ENCODE measurements around the gene GPR176. TPM values are rescaled to one million over a fixed set of nuclear protein-coding genes. Genes with fewer than 3 reads are reported as not detected.

Gene GPR176
- total RNA-seq, 4 donors from 2014 or later: 1.7 to 8.4 (median 5.4) TPM

DNA sequence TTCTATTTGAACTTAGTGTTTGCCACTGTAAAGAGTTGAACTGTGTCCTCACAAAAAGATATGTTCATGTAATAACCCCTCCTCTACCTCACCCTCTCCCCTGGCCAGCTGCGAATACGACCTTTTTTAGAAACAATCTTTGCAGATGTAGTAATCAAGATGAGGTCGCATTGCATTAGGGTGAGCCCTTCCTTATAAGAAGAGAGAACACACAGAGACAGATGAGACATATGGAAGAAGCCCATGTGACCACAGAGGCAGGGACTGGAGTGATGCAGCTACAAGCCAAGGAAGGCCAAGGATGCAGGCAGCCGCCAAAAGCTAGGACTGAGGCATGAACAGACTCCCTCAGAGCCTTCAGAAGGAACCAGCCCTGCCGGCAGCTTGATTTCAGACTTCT, 27.6 kb downstream of the GPR176 start:
- H3K36me3 ChIP-seq: no peaks in the 10 kb centered on the region
- no peak for DNase-seq (ENCODE audit: extremely low spot score)
- 90% methylated on average over 5 of the region's 5 CpGs for WGBS

GRCh38 chr15:39890621-39891020, 29.4 kb downstream of the GPR176 start:
- no peak for DNase-seq (ENCODE audit: extremely low spot score)
- TF ChIP-seq CTCF (IDR thresholded peaks at IDR 0.05) (no peak), EP300 (IDR thresholded peaks at IDR 0.05) (no peak), POLR2A (IDR thresholded peaks at IDR 0.05; ENCODE audit: low read depth) (no peak), POLR2AphosphoS5 (IDR thresholded peaks at IDR 0.05) (no peak)
- no peaks in the 10 kb centered on the region for H3K9me3 ChIP-seq

More for the DNA sequence above, 27.6 kb downstream of the GPR176 start:
- Histone ChIP-seq H3K27ac (replicated peaks in 1 of 4) (no peak overlapping the region), H3K4me3 (no peak overlapping the region), H3K4me1 (no peaks in the 10 kb centered on the region), H3K27me3 (no peaks in the 10 kb centered on the region), H3K9me3 (no peaks in the 10 kb centered on the region)
- intact Hi-C loops (cut with DNase I): no loop called here
- no peak for TF ChIP-seq POLR2AphosphoS5 (IDR thresholded peaks at IDR 0.05)
- TF ChIP-seq CTCF (IDR thresholded peaks at IDR 0.05): no peak
- no peak for TF ChIP-seq EP300 (IDR thresholded peaks at IDR 0.05)
- TF ChIP-seq POLR2A (IDR thresholded peaks at IDR 0.05; ENCODE audit: low read depth): no peak

DNA sequence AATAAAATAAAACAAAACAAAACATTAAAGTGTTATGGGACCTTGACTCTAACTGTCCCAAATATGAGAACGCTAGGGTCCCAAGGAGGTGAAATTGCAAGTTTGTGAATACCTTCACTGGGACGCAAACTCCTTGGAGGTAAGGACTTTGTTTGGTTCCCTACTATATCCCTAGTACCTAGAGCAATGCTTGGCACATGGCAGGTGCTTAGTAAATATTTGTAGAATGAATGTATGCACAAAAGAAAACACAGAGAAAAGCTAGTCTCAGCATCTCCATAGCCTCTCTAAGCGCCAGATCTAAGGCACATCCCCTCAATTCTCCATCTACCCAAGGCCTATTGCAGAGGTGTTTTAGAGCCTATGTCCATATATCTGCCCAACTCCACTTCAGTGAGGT, 30.5 kb downstream of the GPR176 start:
- H3K4me3 ChIP-seq: no peak overlapping the region
- no peak for DNase-seq (ENCODE audit: extremely low spot score)
- no peaks in the 10 kb centered on the region for H3K36me3 ChIP-seq
- intact Hi-C loops (cut with DNase I): loop anchor here (5.0 kb wide), 1 partner anchor 88 kb away; no protein-coding TSS in a partner anchor
- no peaks in the 10 kb centered on the region for H3K9me3 ChIP-seq
- no peak for TF ChIP-seq CTCF (IDR thresholded peaks at IDR 0.05)
- TF ChIP-seq EP300 (IDR thresholded peaks at IDR 0.05): no peak
- TF ChIP-seq POLR2A (IDR thresholded peaks at IDR 0.05; ENCODE audit: low read depth): no peak
- TF ChIP-seq POLR2AphosphoS5 (IDR thresholded peaks at IDR 0.05): no peak
- no peaks in the 10 kb centered on the region for H3K4me1 ChIP-seq
- 97% methylated on average over 3 of the region's 3 CpGs for WGBS
- no peaks in the 10 kb centered on the region for H3K27me3 ChIP-seq
- no peak overlapping the region for H3K27ac ChIP-seq (replicated peaks in 1 of 4)

More at GRCh38 chr15:39890621-39891020, 29.4 kb downstream of the GPR176 start:
- H3K36me3 ChIP-seq: no peaks in the 10 kb centered on the region
- H3K27ac ChIP-seq (replicated peaks in 1 of 4): no peak overlapping the region
- no peaks in the 10 kb centered on the region for H3K27me3 ChIP-seq
- H3K4me1 ChIP-seq: no peaks in the 10 kb centered on the region
- intact Hi-C loops (cut with DNase I): no loop called here
- H3K4me3 ChIP-seq: no peak overlapping the region

GRCh38 chr15:39888809-39889208, 31.3 kb downstream of the GPR176 start:
- H3K4me3 ChIP-seq: no peak overlapping the region
- H3K9me3 ChIP-seq: no peaks in the 10 kb centered on the region
- H3K4me1 ChIP-seq: no peaks in the 10 kb centered on the region
- 85% methylated on average over 2 of the region's 2 CpGs for WGBS
- no peaks in the 10 kb centered on the region for H3K36me3 ChIP-seq
- TF ChIP-seq EP300 (IDR thresholded peaks at IDR 0.05) (no peak), CTCF (IDR thresholded peaks at IDR 0.05) (no peak)
- H3K27ac ChIP-seq (replicated peaks in 1 of 4): no peak overlapping the region
- intact Hi-C loops (cut with DNase I): loop anchor here (5.0 kb wide), 1 partner anchor 88 kb away; no protein-coding TSS in a partner anchor
- no peak for DNase-seq (ENCODE audit: extremely low spot score)
- H3K27me3 ChIP-seq: no peaks in the 10 kb centered on the region

GRCh38 chr15:39888243-39888642, 31.8 kb downstream of the GPR176 start:
- 85% methylated on average over 1 of the region's 1 CpG for WGBS
- DNase-seq (ENCODE audit: extremely low spot score): no peak
- Histone ChIP-seq H3K27me3 (no peaks in the 10 kb centered on the region), H3K9me3 (no peaks in the 10 kb centered on the region), H3K4me3 (no peak overlapping the region), H3K36me3 (no peaks in the 10 kb centered on the region), H3K4me1 (no peaks in the 10 kb centered on the region), H3K27ac (replicated peaks in 1 of 4) (no peak overlapping the region)
- intact Hi-C loops (cut with DNase I): loop anchor here (5.0 kb wide), 1 partner anchor 89 kb away; no protein-coding TSS in a partner anchor
- TF ChIP-seq POLR2AphosphoS5 (IDR thresholded peaks at IDR 0.05) (no peak), EP300 (IDR thresholded peaks at IDR 0.05) (no peak), POLR2A (IDR thresholded peaks at IDR 0.05; ENCODE audit: low read depth) (no peak), CTCF (IDR thresholded peaks at IDR 0.05) (no peak)
